ENCODE results near the gene MARK2. TPM values are rescaled to one million over a fixed set of nuclear protein-coding genes. Genes with fewer than 3 reads are reported as not detected.
A peak's percentile ranks its signal among the peaks of the same experiment; 100 is the strongest.

The MARK2 gene
- total RNA-seq, 1 donor from 2014 or later, result 44.9 TPM

GRCh38 chr11:63837739-63838138, 1.2 kb upstream of the MARK2 start:
- DNase-seq, result peak; percentile 66
- TF ChIP-seq, protein P1, sequence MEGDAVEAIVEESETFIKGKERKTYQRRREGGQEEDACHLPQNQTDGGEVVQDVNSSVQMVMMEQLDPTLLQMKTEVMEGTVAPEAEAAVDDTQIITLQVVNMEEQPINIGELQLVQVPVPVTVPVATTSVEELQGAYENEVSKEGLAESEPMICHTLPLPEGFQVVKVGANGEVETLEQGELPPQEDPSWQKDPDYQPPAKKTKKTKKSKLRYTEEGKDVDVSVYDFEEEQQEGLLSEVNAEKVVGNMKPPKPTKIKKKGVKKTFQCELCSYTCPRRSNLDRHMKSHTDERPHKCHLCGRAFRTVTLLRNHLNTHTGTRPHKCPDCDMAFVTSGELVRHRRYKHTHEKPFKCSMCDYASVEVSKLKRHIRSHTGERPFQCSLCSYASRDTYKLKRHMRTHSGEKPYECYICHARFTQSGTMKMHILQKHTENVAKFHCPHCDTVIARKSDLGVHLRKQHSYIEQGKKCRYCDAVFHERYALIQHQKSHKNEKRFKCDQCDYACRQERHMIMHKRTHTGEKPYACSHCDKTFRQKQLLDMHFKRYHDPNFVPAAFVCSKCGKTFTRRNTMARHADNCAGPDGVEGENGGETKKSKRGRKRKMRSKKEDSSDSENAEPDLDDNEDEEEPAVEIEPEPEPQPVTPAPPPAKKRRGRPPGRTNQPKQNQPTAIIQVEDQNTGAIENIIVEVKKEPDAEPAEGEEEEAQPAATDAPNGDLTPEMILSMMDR (IDR thresholded peaks at IDR 0.05), result no peak
- Histone ChIP-seq H3K4me3 (peak overlapping the region; percentile 89), H3K9me3 (no peaks in the 10 kb centered on the region), H3K4me1 (peaks cover 43% of the 10 kb centered on the region), H3K27ac (peak overlapping the region; percentile 84), H3K36me3 (peaks cover 11% of the 10 kb centered on the region), H3K27me3 (ENCODE audit: low read depth) (no peaks in the 10 kb centered on the region)
- intact Hi-C loops (cut with DNase I), result loop anchor here (10.0 kb wide), 1 partner anchor 107 kb away; no protein-coding TSS in a partner anchor
- ATAC-seq, result peak; percentile 35 to 55

DNA sequence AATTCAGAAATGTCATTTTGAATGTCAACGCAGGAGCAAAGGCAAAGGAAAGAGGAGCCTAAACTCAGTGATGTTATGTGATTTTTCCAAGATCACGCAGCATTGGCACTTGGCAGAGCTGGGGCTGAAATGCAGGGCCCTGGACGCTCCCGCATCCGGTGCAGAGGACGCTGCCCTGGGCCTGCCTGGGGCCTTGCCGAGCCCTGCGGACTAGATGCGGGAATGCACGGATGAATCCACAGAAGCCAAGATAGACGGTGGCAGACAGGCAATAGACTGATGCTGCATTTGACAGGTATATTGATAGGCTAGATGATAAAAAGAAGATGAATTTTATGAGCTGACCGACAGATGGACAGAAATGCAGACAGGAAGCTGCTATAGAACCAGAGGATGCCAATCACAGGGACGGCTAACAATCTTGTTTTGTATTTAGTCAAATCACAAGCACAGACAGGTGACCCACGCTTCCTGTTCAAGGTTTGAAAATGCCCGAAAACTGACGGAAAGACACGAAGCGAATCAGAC, 696 bp upstream of the MARK2 start:
- intact Hi-C loops (cut with DNase I), result loop anchor here (10.0 kb wide), 1 partner anchor 107 kb away; no protein-coding TSS in a partner anchor
- H3K36me3 ChIP-seq, result peaks cover 13% of the 10 kb centered on the region
- peak overlapping the region; percentile 84 for H3K27ac ChIP-seq
- H3K27me3 ChIP-seq (ENCODE audit: low read depth), result no peaks in the 10 kb centered on the region
- ATAC-seq, result no peak
- DNase-seq, result no peak
- peak overlapping the region; percentile 89 for H3K4me3 ChIP-seq
- H3K4me1 ChIP-seq, result peaks cover 48% of the 10 kb centered on the region
- TF ChIP-seq, protein P1 (IDR thresholded peaks at IDR 0.05), result no peak
- no peaks in the 10 kb centered on the region for H3K9me3 ChIP-seq

- H3K27me3 ChIP-seq (ENCODE audit: low read depth), result no peaks in the 10 kb centered on the region
- peaks cover 28% of the 10 kb centered on the region for H3K36me3 ChIP-seq
- DNase-seq (peak; percentile 63), ATAC-seq (no peak)
- TF ChIP-seq, protein P1 (IDR thresholded peaks at IDR 0.05), result no peak
- H3K4me3 ChIP-seq, result peak overlapping the region; percentile 89
- H3K27ac ChIP-seq, result peak overlapping the region; percentile 84
- intact Hi-C loops (cut with DNase I), result loop anchor here (10.0 kb wide), 1 partner anchor 105 kb away; no protein-coding TSS in a partner anchor
- H3K9me3 ChIP-seq, result no peaks in the 10 kb centered on the region
- peaks cover 63% of the 10 kb centered on the region for H3K4me1 ChIP-seq
Observed at GRCh38 chr11:63839508-63840355, 822 bp downstream of the MARK2 start.

GRCh38 chr11:63840356-63841060, 1.6 kb downstream of the MARK2 start:
- ATAC-seq (no peak), DNase-seq (no peak)
- Histone ChIP-seq H3K27ac (peak overlapping the region; percentile 84), H3K27me3 (ENCODE audit: low read depth) (no peaks in the 10 kb centered on the region), H3K4me1 (peaks cover 71% of the 10 kb centered on the region), H3K9me3 (no peaks in the 10 kb centered on the region), H3K36me3 (peaks cover 28% of the 10 kb centered on the region), H3K4me3 (peak overlapping the region; percentile 89)
- intact Hi-C loops (cut with DNase I), result no loop called here
- TF ChIP-seq, protein P1 (IDR thresholded peaks at IDR 0.05), result no peak

DNA sequence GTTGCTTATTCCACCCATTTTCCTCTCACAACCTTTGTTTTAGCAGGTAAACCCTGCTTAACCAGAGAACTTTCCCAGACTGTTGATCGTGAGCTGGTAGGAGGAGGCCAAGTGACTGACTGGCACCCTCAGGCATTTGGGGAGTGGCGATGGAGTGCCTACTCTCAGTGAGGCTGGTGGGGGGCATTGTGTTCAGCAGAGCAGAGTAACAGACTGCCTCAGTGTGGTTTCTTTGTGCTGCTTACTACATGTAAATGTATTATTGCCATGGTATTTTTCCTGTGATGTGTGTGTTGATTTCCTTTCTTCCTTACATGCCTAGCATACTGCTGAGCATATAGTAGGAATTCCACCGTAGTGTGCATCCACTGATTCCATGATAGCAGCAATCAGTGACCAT, 2.6 kb downstream of the MARK2 start:
- H3K4me3 ChIP-seq, result peak overlapping the region; percentile 89
- H3K36me3 ChIP-seq, result peaks cover 28% of the 10 kb centered on the region
- no peaks in the 10 kb centered on the region for H3K9me3 ChIP-seq
- ATAC-seq, result peak; percentile 15 to 52
- H3K4me1 ChIP-seq, result peaks cover 81% of the 10 kb centered on the region
- TF ChIP-seq, protein P1 (IDR thresholded peaks at IDR 0.05), result no peak
- intact Hi-C loops (cut with DNase I), result no loop called here
- DNase-seq, result peak; percentile 69
- peak overlapping the region; percentile 84 for H3K27ac ChIP-seq
- no peaks in the 10 kb centered on the region for H3K27me3 ChIP-seq (ENCODE audit: low read depth)

All from lower lobe of right lung (tissue), 2 donors.